HepG2 (cell line): ENCODE measurements around the gene ACAP2. TPM values are rescaled to one million over a fixed set of nuclear protein-coding genes. Genes with fewer than 3 reads are reported as not detected.

ENCODE experiments used
- ARNT2 ChIP-seq: sonication (generic); formaldehyde crosslinking; IDR thresholded peaks from 2 replicates; pipeline ENCODE4 v1.8.0; 2022; ENCODE audit warnings: mild to moderate bottlenecking, low read depth, missing genetic modification reagents, moderate library complexity
- CCAR2 ChIP-seq: fragments of 200-400 bp; formaldehyde crosslinking; optimal IDR thresholded peaks from 2 replicates; pipeline ENCODE3; 2018; ENCODE audit warnings: low read depth, mild to moderate bottlenecking, low read length, moderate library complexity
- HDAC2 ChIP-seq: sonication (generic); formaldehyde crosslinking; IDR thresholded peaks from 2 replicates; pipeline ENCODE4 v1.4.0; 2020; ENCODE audit warnings: missing genetic modification reagents
- HNRNPH1 ChIP-seq: fragments of 200-400 bp; formaldehyde crosslinking; optimal IDR thresholded peaks from 2 replicates; pipeline ENCODE3; 2017; ENCODE audit warnings: mild to moderate bottlenecking, low read depth, low read length
- MTF1 ChIP-seq: sonication (generic); formaldehyde crosslinking; IDR thresholded peaks from 2 replicates; pipeline ENCODE4 v1.5.0; 2020; ENCODE audit warnings: missing genetic modification reagents
- NFYB ChIP-seq: sonication (generic); formaldehyde crosslinking; IDR thresholded peaks from 2 replicates; pipeline ENCODE4 v1.4.0; 2020; ENCODE audit warnings: missing genetic modification reagents
- PHF20 ChIP-seq: sonication (generic); formaldehyde crosslinking; IDR thresholded peaks from 2 replicates; pipeline ENCODE4 v1.5.0; 2020; ENCODE audit warnings: mild to moderate bottlenecking, missing genetic modification reagents
- PHF8 ChIP-seq: sonication (generic); formaldehyde crosslinking; IDR thresholded peaks from 2 replicates; pipeline ENCODE4 v1.5.0; 2020; ENCODE audit warnings: missing genetic modification reagents
- POLR2AphosphoS2 ChIP-seq: IDR thresholded peaks from 2 replicates; pipeline ENCODE4 v1.6.1; 2011; ENCODE audit warnings: low read depth, low read length, improper control_type of control experiment
- RELA ChIP-seq: sonication (generic); formaldehyde crosslinking; IDR thresholded peaks from 2 replicates; pipeline ENCODE4 v1.4.0; 2020; ENCODE audit warnings: missing genetic modification reagents
- RORA ChIP-seq: sonication (generic); formaldehyde crosslinking; IDR thresholded peaks from 2 replicates; pipeline ENCODE4 v1.5.0; 2020; ENCODE audit warnings: mild to moderate bottlenecking, missing genetic modification reagents, moderate library complexity
- STAG1 ChIP-seq: sonication (generic); formaldehyde crosslinking; IDR thresholded peaks from 2 replicates; pipeline ENCODE4 v1.4.0; 2020; ENCODE audit warnings: missing genetic modification reagents
- TERF1 ChIP-seq: sonication (generic); formaldehyde crosslinking; IDR thresholded peaks from 2 replicates; pipeline ENCODE4 v1.8.0; 2022; ENCODE audit warnings: mild to moderate bottlenecking, missing genetic modification reagents, moderate library complexity
- ZBTB8A ChIP-seq: sonication (generic); formaldehyde crosslinking; IDR thresholded peaks from 2 replicates; pipeline ENCODE4 v1.4.0; 2020; ENCODE audit warnings: mild to moderate bottlenecking, low read depth, missing genetic modification reagents, borderline replicate concordance
- ZIK1 ChIP-seq: sonication (generic); formaldehyde crosslinking; IDR thresholded peaks from 2 replicates; pipeline ENCODE4 v1.5.0; 2020; ENCODE audit warnings: mild to moderate bottlenecking, low read depth, missing genetic modification reagents, borderline replicate concordance
- ZNF160 ChIP-seq: sonication (generic); formaldehyde crosslinking; IDR thresholded peaks from 2 replicates; pipeline ENCODE4 v1.8.0; 2022; ENCODE audit warnings: mild to moderate bottlenecking, inconsistent platforms, missing genetic modification reagents
- ZNF460 ChIP-seq: sonication (generic); formaldehyde crosslinking; IDR thresholded peaks from 2 replicates; pipeline ENCODE4 v1.5.1; 2020; ENCODE audit warnings: missing genetic modification reagents, mild to moderate bottlenecking, borderline replicate concordance
- ZNF468 ChIP-seq: sonication (generic); formaldehyde crosslinking; IDR thresholded peaks from 2 replicates; pipeline ENCODE4 v1.8.0; 2022; ENCODE audit warnings: mild to moderate bottlenecking, moderate library complexity, missing genetic modification reagents
- ZNF562 ChIP-seq: sonication (generic); formaldehyde crosslinking; IDR thresholded peaks from 2 replicates; pipeline ENCODE4 v1.8.0; 2022; ENCODE audit warnings: missing genetic modification reagents, borderline replicate concordance
- ZNF660 ChIP-seq: sonication (generic); formaldehyde crosslinking; IDR thresholded peaks from 2 replicates; pipeline ENCODE4 v1.5.1; 2020; ENCODE audit warnings: mild to moderate bottlenecking, low read depth, missing genetic modification reagents, borderline replicate concordance
- ZNF766 ChIP-seq: sonication (generic); formaldehyde crosslinking; IDR thresholded peaks from 2 replicates; pipeline ENCODE4 v1.5.0; 2020; ENCODE audit warnings: missing genetic modification reagents, borderline replicate concordance
- polyA plus RNA-seq, 8 experiments: library from polyadenylated mRNA; depleted of rRNA in 3 of 8; stranded (reverse) in 7 of 8; unstranded in 1 of 8; fragments of >200 nt; fragmentation: Illumina TruSeq in 4 of 8; extraction: Trizol in 4 of 8; gene quantifications; 2 replicates each; pipeline versions ENCODE4 v1.2.1 to v1.2.3, GENCODE V29; 2011 to 2016; ENCODE audit warnings: low read depth in 4 of 8, missing spikeins in 1 of 8, mixed read lengths in 1 of 8; ENCODE audit not compliant: insufficient read depth in 1 of 8
- total RNA-seq, 5 experiments: library from RNA; depleted of rRNA; stranded (reverse); fragments of >200 nt; fragmentation: Illumina TruSeq; extraction: Trizol; gene quantifications; 2 replicates each; pipeline ENCODE4 v1.2.3, GENCODE V29; 2016; ENCODE audit warnings: low read depth in 1 of 5
- TF ChIP-seq, protein P1 (sequence below): sonication (generic); formaldehyde crosslinking; IDR thresholded peaks from 2 replicates; pipeline ENCODE4 v1.5.0; 2020; ENCODE audit warnings: missing genetic modification reagents
- TF ChIP-seq, protein P2 (sequence below): sonication (generic); formaldehyde crosslinking; conservative IDR thresholded peaks from 2 replicates; pipeline ENCODE4 v1.4.0; 2020; ENCODE audit warnings: missing genetic modification reagents

The ACAP2 gene
- total and polyA plus RNA-seq, 2 of the 13 experiments (the other 11 are each of a cell fraction or from before 2014, with no cell fraction given), result 7.3 to 23.9 TPM

DNA sequence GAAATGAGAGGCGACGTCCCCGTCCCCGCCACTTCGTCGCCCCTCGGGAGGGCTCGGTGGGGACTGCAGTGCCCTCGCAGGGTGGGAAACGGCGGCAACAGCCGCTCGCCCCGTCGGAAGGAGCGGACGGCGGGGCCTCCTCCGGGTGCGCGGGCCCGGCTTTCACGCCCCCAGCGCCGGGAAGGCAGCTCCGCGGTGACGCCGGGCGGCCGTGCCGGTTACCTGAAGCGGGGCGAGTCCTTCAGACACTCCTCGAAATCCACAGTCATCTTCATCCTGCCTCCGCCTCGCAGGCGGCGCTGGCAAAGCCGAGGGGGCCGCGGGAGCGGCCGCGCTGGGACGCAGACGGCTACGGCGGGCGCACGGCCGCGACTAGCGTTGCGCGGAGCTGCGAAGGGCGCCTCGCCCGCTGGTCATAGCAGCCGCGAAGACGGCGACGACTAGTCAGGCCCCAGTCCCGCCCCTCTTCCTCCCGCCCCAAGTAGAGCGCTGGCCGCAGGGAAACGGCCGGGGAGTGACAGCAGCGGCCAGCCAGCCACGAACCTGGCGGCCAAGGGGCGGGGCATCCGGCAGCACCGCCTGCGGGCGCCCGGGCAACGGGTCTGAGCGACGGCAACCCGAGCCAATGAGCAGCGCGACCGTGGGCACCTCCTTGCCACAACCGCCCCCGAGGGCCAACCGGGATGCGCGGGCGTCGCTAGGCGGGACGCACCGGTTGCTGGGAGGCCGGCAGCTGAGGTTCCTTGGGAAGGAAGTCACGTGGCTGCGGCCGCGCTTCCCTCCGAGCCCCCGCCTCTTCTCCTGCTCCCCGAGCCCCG is at the start of gene ACAP2 (continued):
- TF ChIP-seq STAG1 (CRISPR knock-in tag), result no peak
- no peak for TF ChIP-seq TERF1 (CRISPR knock-in tag)
- TF ChIP-seq MTF1 (CRISPR knock-in tag), result no peak
- TF ChIP-seq HDAC2 (CRISPR knock-in tag), result 0 out of 2 replicates have a peak, but pooled peaks have one; percentile 10
- no peak for TF ChIP-seq ZNF468 (CRISPR knock-in tag)
- TF ChIP-seq ZNF160 (CRISPR knock-in tag), result no peak
- TF ChIP-seq CCAR2, result no peak
- TF ChIP-seq, protein P1, sequence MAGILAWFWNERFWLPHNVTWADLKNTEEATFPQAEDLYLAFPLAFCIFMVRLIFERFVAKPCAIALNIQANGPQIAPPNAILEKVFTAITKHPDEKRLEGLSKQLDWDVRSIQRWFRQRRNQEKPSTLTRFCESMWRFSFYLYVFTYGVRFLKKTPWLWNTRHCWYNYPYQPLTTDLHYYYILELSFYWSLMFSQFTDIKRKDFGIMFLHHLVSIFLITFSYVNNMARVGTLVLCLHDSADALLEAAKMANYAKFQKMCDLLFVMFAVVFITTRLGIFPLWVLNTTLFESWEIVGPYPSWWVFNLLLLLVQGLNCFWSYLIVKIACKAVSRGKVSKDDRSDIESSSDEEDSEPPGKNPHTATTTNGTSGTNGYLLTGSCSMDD (CRISPR knock-in tag), result no peak
- no peak for TF ChIP-seq RELA (CRISPR knock-in tag)
- 0 out of 2 replicates have a peak, but pooled peaks have one; percentile 53 for TF ChIP-seq PHF20 (CRISPR knock-in tag)
- peak; percentile 56; the same call in 1 of the 2 replicates for TF ChIP-seq ZNF766 (CRISPR knock-in tag)
- no peak for TF ChIP-seq POLR2AphosphoS2
- peak; percentile 75 for TF ChIP-seq PHF8 (CRISPR knock-in tag)
- TF ChIP-seq ZBTB8A (CRISPR knock-in tag), result no peak
- TF ChIP-seq ZNF660 (CRISPR knock-in tag), result no peak
- TF ChIP-seq RORA (CRISPR knock-in tag), result no peak
- TF ChIP-seq, protein P2, sequence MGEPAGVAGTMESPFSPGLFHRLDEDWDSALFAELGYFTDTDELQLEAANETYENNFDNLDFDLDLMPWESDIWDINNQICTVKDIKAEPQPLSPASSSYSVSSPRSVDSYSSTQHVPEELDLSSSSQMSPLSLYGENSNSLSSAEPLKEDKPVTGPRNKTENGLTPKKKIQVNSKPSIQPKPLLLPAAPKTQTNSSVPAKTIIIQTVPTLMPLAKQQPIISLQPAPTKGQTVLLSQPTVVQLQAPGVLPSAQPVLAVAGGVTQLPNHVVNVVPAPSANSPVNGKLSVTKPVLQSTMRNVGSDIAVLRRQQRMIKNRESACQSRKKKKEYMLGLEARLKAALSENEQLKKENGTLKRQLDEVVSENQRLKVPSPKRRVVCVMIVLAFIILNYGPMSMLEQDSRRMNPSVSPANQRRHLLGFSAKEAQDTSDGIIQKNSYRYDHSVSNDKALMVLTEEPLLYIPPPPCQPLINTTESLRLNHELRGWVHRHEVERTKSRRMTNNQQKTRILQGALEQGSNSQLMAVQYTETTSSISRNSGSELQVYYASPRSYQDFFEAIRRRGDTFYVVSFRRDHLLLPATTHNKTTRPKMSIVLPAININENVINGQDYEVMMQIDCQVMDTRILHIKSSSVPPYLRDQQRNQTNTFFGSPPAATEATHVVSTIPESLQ (CRISPR knock-in tag), result no peak
- TF ChIP-seq ZIK1, result 0 out of 2 replicates have a peak, but pooled peaks have one; percentile 34
- no peak for TF ChIP-seq ZNF562 (CRISPR knock-in tag)
- peak; percentile 85 for TF ChIP-seq ARNT2
- TF ChIP-seq HNRNPH1, result no peak
- TF ChIP-seq NFYB (CRISPR knock-in tag), result peak; percentile 97
- no peak for TF ChIP-seq ZNF460 (CRISPR knock-in tag)
